Vagina (tissue), 2 donors: Measurements from ENCODE around the gene LIMK1. TPM values are rescaled to one million over a fixed set of nuclear protein-coding genes. Genes with fewer than 3 reads are reported as not detected.
A peak's percentile ranks its signal among the peaks of the same experiment; 100 is the strongest.

Experiments
- DNase-seq, 2 donors: peaks; one replicate each; pipeline ENCODE4 v3.0.0-alpha.2; 2017; ENCODE audit errors: extremely low spot score in 2 of 2
- H3K27ac ChIP-seq: fragments of 200-600 bp; sonication (generic); one replicate; pipeline ENCODE4 v1.5.1; 2019
- H3K27me3 ChIP-seq: fragments of 200-600 bp; sonication (generic); one replicate; pipeline ENCODE4 v1.5.1; 2019
- H3K36me3 ChIP-seq, 2 donors: fragments of 200-600 bp; sonication (generic); one replicate each; pipeline ENCODE4 v1.5.1; 2017 to 2019
- H3K4me1 ChIP-seq: fragments of 200-600 bp; sonication (generic); one replicate; pipeline ENCODE4 v1.5.1; 2019
- H3K4me3 ChIP-seq, 2 donors: fragments of 200-600 bp; sonication (generic); 1 replicate in 1 of 2; 2 replicates in 1 of 2; pipeline ENCODE4 v1.5.1; 2016 to 2019
- H3K9me3 ChIP-seq: fragments of 200-600 bp; sonication (generic); one replicate; pipeline ENCODE4 v1.5.1; 2019
- CTCF ChIP-seq, 3 experiments: fragments of 450-650 bp in 2 of 3; fragments of 200-600 bp in 1 of 3; sonication (generic) in 1 of 3; IDR thresholded peaks; one replicate each; pipeline ENCODE4 v1.5.1; 2017 to 2019; ENCODE audit warnings: antibody characterized with exemption in 3 of 3, mild to moderate bottlenecking in 2 of 3, moderate library complexity in 2 of 3
- POLR2A ChIP-seq, 2 donors: fragments of 450-650 bp; IDR thresholded peaks; one replicate each; pipeline ENCODE4 v1.6.1; 2017; ENCODE audit warnings: antibody characterized with exemption in 2 of 2, mild to moderate bottlenecking in 2 of 2, moderate library complexity in 2 of 2
- POLR2AphosphoS5 ChIP-seq, 2 donors: sonication (generic); formaldehyde crosslinking; IDR thresholded peaks; one replicate each; pipeline ENCODE4 v1.9.0; 2017; ENCODE audit warnings: antibody characterized with exemption in 2 of 2, mild to moderate bottlenecking in 2 of 2, low read depth in 1 of 2; ENCODE audit not compliant: insufficient read depth in 1 of 2
- intact Hi-C: fragments of 100-400 bp; cut with DNase I; formaldehyde crosslinking; loops from one replicate; pipeline ENCODE4 v1.15.1; 2023
- total RNA-seq: library from RNA; depleted of rRNA; stranded (reverse); fragments of >200 nt; gene quantifications from one replicate; pipeline ENCODE4 v1.2.3, GENCODE V29; 2016

The LIMK1 gene
- total RNA-seq, 1 donor from 2014 or later: 28.2 TPM

- H3K4me1 ChIP-seq: peaks cover 33% of the 10 kb centered on the region
- no peak overlapping the region for H3K4me3 ChIP-seq
- H3K27me3 ChIP-seq: no peaks in the 10 kb centered on the region
- peak overlapping the region; percentile 86 for H3K27ac ChIP-seq
- no peak for DNase-seq
- peaks cover 0 to 27% of the 10 kb centered on the region in 2 donors for H3K36me3 ChIP-seq
- intact Hi-C loops: no loop called here
- TF ChIP-seq POLR2AphosphoS5 (IDR thresholded peaks at IDR 0.05; ENCODE audit: insufficient read depth in 1 of 2, low read depth in 1 of 2): no peak
- TF ChIP-seq CTCF (IDR thresholded peaks at IDR 0.05): no peak
- TF ChIP-seq POLR2A (IDR thresholded peaks at IDR 0.05): no peak
- no peaks in the 10 kb centered on the region for H3K9me3 ChIP-seq
Measured at GRCh38 chr7:74059681-74060588, 23.7 kb upstream of the LIMK1 start.

- TF ChIP-seq POLR2A (IDR thresholded peaks at IDR 0.05) (no peak), POLR2AphosphoS5 (IDR thresholded peaks at IDR 0.05; ENCODE audit: insufficient read depth in 1 of 2, low read depth in 1 of 2) (peak; percentile 65 to 89)
- intact Hi-C loops: no loop called here
- DNase-seq: peak in 1 of 2 donors; percentile 94
- Histone ChIP-seq H3K36me3 (peaks cover 0 to 27% of the 10 kb centered on the region in 2 donors), H3K27me3 (no peaks in the 10 kb centered on the region), H3K9me3 (no peaks in the 10 kb centered on the region), H3K27ac (peak overlapping the region; percentile 86), H3K4me3 (no peak overlapping the region), H3K4me1 (peaks cover 33% of the 10 kb centered on the region)
Measured at GRCh38 chr7:74061840-74062539, 21.6 kb upstream of the LIMK1 start.

- Histone ChIP-seq H3K27me3 (no peaks in the 10 kb centered on the region), H3K4me1 (peaks cover 33% of the 10 kb centered on the region), H3K36me3 (peaks cover 0 to 27% of the 10 kb centered on the region in 2 donors), H3K9me3 (no peaks in the 10 kb centered on the region), H3K4me3 (no peak overlapping the region), H3K27ac (peak overlapping the region; percentile 86)
- no peak for DNase-seq
- intact Hi-C loops: no loop called here
- TF ChIP-seq POLR2A (IDR thresholded peaks at IDR 0.05) (no peak), POLR2AphosphoS5 (IDR thresholded peaks at IDR 0.05; ENCODE audit: insufficient read depth in 1 of 2, low read depth in 1 of 2) (no peak), CTCF (IDR thresholded peaks at IDR 0.05) (no peak)
Measured at GRCh38 chr7:74063223-74063641, 20.4 kb upstream of the LIMK1 start.

- peak overlapping the region; percentile 86 for H3K27ac ChIP-seq
- intact Hi-C loops: no loop called here
- peaks cover 33% of the 10 kb centered on the region for H3K4me1 ChIP-seq
- no peak overlapping the region for H3K4me3 ChIP-seq
- no peaks in the 10 kb centered on the region for H3K27me3 ChIP-seq
- no peak for DNase-seq
- H3K9me3 ChIP-seq: no peaks in the 10 kb centered on the region
- TF ChIP-seq CTCF (IDR thresholded peaks at IDR 0.05) (no peak), POLR2AphosphoS5 (IDR thresholded peaks at IDR 0.05; ENCODE audit: insufficient read depth in 1 of 2, low read depth in 1 of 2) (no peak), POLR2A (IDR thresholded peaks at IDR 0.05) (no peak)
- peaks cover 0 to 23% of the 10 kb centered on the region in 2 donors for H3K36me3 ChIP-seq
Measured at GRCh38 chr7:74063646-74064045, 20.0 kb upstream of the LIMK1 start.

- H3K36me3 ChIP-seq: peaks cover 0 to 20% of the 10 kb centered on the region in 2 donors
- intact Hi-C loops: no loop called here
- H3K4me3 ChIP-seq: no peak overlapping the region
- no peaks in the 10 kb centered on the region for H3K27me3 ChIP-seq
- no peaks in the 10 kb centered on the region for H3K9me3 ChIP-seq
- peaks cover 28% of the 10 kb centered on the region for H3K4me1 ChIP-seq
- no peak overlapping the region for H3K27ac ChIP-seq
- DNase-seq: no peak
- TF ChIP-seq POLR2AphosphoS5 (IDR thresholded peaks at IDR 0.05; ENCODE audit: insufficient read depth in 1 of 2, low read depth in 1 of 2) (no peak), CTCF (IDR thresholded peaks at IDR 0.05) (no peak), POLR2A (IDR thresholded peaks at IDR 0.05) (no peak)
Measured at GRCh38 chr7:74064696-74065095, 18.9 kb upstream of the LIMK1 start.
